Small intestine (tissue), 7 donors: ENCODE measurements around the gene PTPRR. TPM values are rescaled to one million over a fixed set of nuclear protein-coding genes. Genes with fewer than 3 reads are reported as not detected.

Experiments
- DNase-seq, 2 donors: peaks; one replicate each; pipeline versions ENCODE4 v3.0.0 to v3.0.0-alpha.2; 2013
- FAIRE-seq: peaks from 2 replicates; lab custom pipeline; 2012; peaks lifted over from hg19 to GRCh38; lab: Jason Lieb, UNC
- H3K27ac ChIP-seq, 3 donors: one replicate each; pipeline ENCODE4 v1.5.1; 2013; ENCODE audit warnings: low read length in 2 of 3, mild to moderate bottlenecking in 2 of 3, control low read depth in 1 of 3, inconsistent platforms in 1 of 3, low read depth in 1 of 3, moderate library complexity in 1 of 3
- H3K27me3 ChIP-seq, 3 donors: one replicate each; pipeline ENCODE4 v1.6.1; 2013; ENCODE audit warnings: low read length in 3 of 3, inconsistent platforms in 1 of 3; ENCODE audit not compliant: control insufficient read depth in 3 of 3, insufficient read depth in 3 of 3
- H3K36me3 ChIP-seq, 3 donors: one replicate each; pipeline ENCODE4 v1.6.1; 2013; ENCODE audit warnings: low read length in 3 of 3, inconsistent platforms in 1 of 3, low read depth in 1 of 3, mild to moderate bottlenecking in 1 of 3, moderate library complexity in 1 of 3; ENCODE audit not compliant: control insufficient read depth in 3 of 3, insufficient read depth in 2 of 3
- H3K4me1 ChIP-seq, 3 donors: one replicate each; pipeline ENCODE4 v1.6.1; 2013; ENCODE audit warnings: low read length in 2 of 3, inconsistent platforms in 1 of 3, low read depth in 1 of 3, mild to moderate bottlenecking in 1 of 3, moderate library complexity in 1 of 3; ENCODE audit not compliant: control insufficient read depth in 3 of 3, insufficient read depth in 2 of 3
- H3K4me3 ChIP-seq, 3 donors: one replicate each; pipeline ENCODE4 v1.5.1; 2013; ENCODE audit warnings: low read length in 3 of 3, control low read depth in 1 of 3, inconsistent platforms in 1 of 3, low read depth in 1 of 3, mild to moderate bottlenecking in 1 of 3, moderate library complexity in 1 of 3
- H3K9me3 ChIP-seq, 2 donors: one replicate each; pipeline ENCODE4 v1.6.1; 2013; ENCODE audit warnings: low read depth in 1 of 2, low read length in 1 of 2; ENCODE audit not compliant: control insufficient read depth in 2 of 2, insufficient read depth in 1 of 2
- WGBS, 3 donors: extraction: QIAGEN DNeasy Blood & Tissue Kit; methylation state at CpG; one replicate each; pipeline ENCODE4 v1.1.7; 2013; 5-methylcytosine and 5-hydroxymethylcytosine counted together
- polyA plus RNA-seq, 4 donors: library from polyadenylated mRNA; stranded (reverse) in 3 of 4; unstranded in 1 of 4; fragments of 200-250 nt in 3 of 4; fragments of 120-200 nt in 1 of 4; gene quantifications; one replicate each; pipeline versions ENCODE4 v1.2.1 to v1.2.3, GENCODE V29; 2013
- donor health status: healthy with polysubstance abuse.
- donor health status: control.
- donor health status: control.
- donor health status: Bipolar disorder and iron deficiency.
- donor health status: healthy.

Gene PTPRR
- polyA plus RNA-seq, 4 donors, result 0.84 to 18.9 (median 5.4) TPM

DNA sequence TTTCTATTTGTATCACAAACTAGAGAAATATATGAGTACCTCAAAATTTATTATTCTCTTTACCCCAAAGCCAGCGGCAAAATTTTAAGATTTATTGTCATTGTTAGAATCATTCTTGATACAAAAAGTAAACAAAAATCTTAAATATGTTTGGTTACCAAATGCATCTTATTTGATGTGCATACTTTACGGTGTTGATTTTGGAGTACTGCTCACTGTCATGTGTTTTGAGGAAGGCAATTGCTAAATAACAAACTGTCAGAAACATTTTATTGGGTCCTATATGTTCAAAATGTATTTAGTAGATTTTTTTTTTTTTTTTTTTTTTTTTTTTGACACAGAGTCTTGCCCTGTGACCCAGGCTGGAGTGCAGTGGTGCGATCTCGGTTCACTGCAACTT, 124.9 kb downstream of the PTPRR start:
- DNase-seq, result no peak
- FAIRE-seq, result no peak
- WGBS, 3 donors, result 88 to 95% (median 92%) methylated on average over 4 of the region's 4 CpGs
- Histone ChIP-seq H3K9me3 (no peaks in the 10 kb centered on the region), H3K27ac (no peak overlapping the region), H3K36me3 (no peaks in the 10 kb centered on the region), H3K4me1 (no peaks in the 10 kb centered on the region), H3K27me3 (no peaks in the 10 kb centered on the region), H3K4me3 (no peak overlapping the region)

DNA sequence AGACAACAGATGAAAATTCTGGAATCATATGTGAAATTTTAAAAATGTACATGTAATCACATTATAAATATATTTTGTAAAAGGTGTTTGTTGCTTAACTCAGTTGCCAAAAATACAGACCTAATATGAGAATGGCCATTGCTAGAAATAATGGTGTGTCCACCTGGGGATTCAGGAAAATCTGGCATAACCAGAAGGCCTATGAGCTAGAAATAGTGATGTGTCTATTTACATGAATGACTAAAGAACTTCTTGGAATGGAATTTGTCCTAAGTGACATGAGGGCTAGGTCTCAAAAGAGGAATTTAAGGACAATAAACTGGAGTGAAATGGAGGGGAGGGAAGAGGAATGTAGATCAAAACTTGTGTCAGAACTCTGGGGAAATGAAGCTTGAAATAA, 126.4 kb downstream of the PTPRR start:
- Histone ChIP-seq H3K9me3 (no peaks in the 10 kb centered on the region), H3K27ac (no peak overlapping the region), H3K4me1 (no peaks in the 10 kb centered on the region), H3K36me3 (no peaks in the 10 kb centered on the region), H3K4me3 (no peak overlapping the region), H3K27me3 (no peaks in the 10 kb centered on the region)
- FAIRE-seq (no peak), DNase-seq (no peak)

- WGBS, 3 donors, result 80 to 85% (median 83%) methylated on average over 5 of the region's 5 CpGs
These were observed 131.8 kb downstream of the PTPRR start for GRCh38 chr12:70788774-70789173.

DNA sequence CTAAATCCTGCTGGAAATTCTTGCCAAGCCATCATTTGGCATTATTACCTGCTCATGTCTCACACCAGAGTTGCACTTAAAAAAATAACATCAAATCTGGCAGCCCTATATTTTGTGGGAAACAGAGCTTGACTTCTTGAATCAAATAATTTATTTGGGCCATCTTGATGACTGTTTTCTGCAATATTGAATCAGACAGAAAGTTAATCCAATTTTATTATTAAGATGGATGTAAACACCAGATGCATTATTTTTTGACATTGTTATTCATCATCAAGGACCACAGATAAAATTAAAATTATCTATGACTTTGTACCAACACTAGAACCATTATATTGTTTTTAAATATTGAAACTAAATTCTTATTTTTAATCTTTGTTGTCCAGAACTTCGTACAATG, 132.9 kb downstream of the PTPRR start:
- no peak overlapping the region for H3K27ac ChIP-seq
- no peaks in the 10 kb centered on the region for H3K4me1 ChIP-seq
- H3K27me3 ChIP-seq, result no peaks in the 10 kb centered on the region
- H3K4me3 ChIP-seq, result no peak overlapping the region
- FAIRE-seq (no peak), DNase-seq (no peak)
- WGBS, 3 donors, result 77 to 79% (median 79%) methylated on average over 1 of the region's 1 CpG
- H3K36me3 ChIP-seq, result no peaks in the 10 kb centered on the region
- peaks cover 0 to 6% of the 10 kb centered on the region in 2 donors for H3K9me3 ChIP-seq

More at GRCh38 chr12:70788774-70789173, 131.8 kb downstream of the PTPRR start:
- H3K4me1 ChIP-seq, result no peaks in the 10 kb centered on the region
- peaks cover 0 to 2% of the 10 kb centered on the region in 2 donors for H3K9me3 ChIP-seq
- DNase-seq (no peak), FAIRE-seq (no peak)
- no peaks in the 10 kb centered on the region for H3K27me3 ChIP-seq
- no peak overlapping the region for H3K27ac ChIP-seq
- H3K36me3 ChIP-seq, result no peaks in the 10 kb centered on the region
- H3K4me3 ChIP-seq, result no peak overlapping the region

DNA sequence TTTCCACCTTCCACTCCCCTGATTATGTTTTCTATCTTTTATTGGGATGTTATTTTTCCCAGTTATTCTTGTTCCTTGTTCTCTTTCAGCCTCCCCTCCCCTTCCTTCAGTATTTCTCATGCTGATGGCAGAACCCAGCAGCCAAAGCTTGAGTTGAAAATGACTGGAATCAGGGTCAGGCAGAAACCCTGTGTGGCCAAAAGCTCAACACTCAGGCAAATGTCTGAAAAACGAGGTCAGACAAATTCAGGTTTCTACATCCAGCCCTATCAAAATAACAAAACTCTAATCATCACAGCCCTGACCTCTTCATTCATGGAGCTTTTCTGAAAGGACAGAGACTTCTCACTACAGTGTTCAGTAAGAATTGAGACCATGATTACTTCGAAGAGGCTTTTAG, 134.6 kb downstream of the PTPRR start:
- no peaks in the 10 kb centered on the region for H3K27me3 ChIP-seq
- FAIRE-seq (no peak), DNase-seq (no peak)
- no peaks in the 10 kb centered on the region for H3K36me3 ChIP-seq
- H3K9me3 ChIP-seq, result peaks cover 0 to 6% of the 10 kb centered on the region in 2 donors
- H3K27ac ChIP-seq, result no peak overlapping the region
- H3K4me3 ChIP-seq, result no peak overlapping the region
- WGBS, 3 donors, result 51 to 74% (median 59%) methylated on average over 2 of the region's 2 CpGs
- no peaks in the 10 kb centered on the region for H3K4me1 ChIP-seq

GRCh38 chr12:70784042-70784668, 136.4 kb downstream of the PTPRR start:
- Histone ChIP-seq H3K36me3 (no peaks in the 10 kb centered on the region), H3K4me3 (no peak overlapping the region), H3K9me3 (peaks cover 0 to 6% of the 10 kb centered on the region in 2 donors), H3K27me3 (no peaks in the 10 kb centered on the region), H3K27ac (no peak overlapping the region), H3K4me1 (no peaks in the 10 kb centered on the region)
- no peak for FAIRE-seq
- DNase-seq, result no peak
- 91 to 96% (median 95%) methylated on average over 19 to 21 of the region's 21 CpGs for WGBS, 3 donors

- WGBS, 3 donors, result 78 to 100% (median 84%) methylated on average over 2 of the region's 2 CpGs
These were observed 137.1 kb downstream of the PTPRR start for GRCh38 chr12:70783455-70783854.

DNA sequence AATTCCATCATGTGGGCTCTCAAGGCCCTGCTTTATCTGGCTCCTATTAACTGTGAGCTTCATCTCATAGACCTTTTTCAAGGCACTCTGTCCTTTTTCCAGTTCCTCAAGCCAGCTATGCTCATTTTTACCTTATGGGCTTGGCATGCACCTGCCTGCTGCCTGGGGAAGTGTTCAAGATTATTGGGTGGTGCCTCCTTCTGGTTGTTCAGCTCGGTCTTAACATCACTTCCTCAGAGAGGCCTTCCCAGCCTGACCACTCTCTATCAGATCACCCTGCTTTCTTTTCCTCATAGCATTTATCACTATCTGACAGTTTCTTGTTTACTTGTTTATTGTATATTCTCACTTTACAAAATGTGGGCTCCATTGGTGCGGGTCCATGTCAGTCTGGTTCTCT, 141.3 kb downstream of the PTPRR start:
- DNase-seq, result no peak
- WGBS, 3 donors, result 68 to 81% (median 79%) methylated on average over 2 of the region's 2 CpGs
- Histone ChIP-seq H3K36me3 (no peaks in the 10 kb centered on the region), H3K27ac (no peak overlapping the region), H3K27me3 (no peaks in the 10 kb centered on the region), H3K9me3 (peaks cover 0 to 6% of the 10 kb centered on the region in 2 donors), H3K4me1 (no peaks in the 10 kb centered on the region), H3K4me3 (no peak overlapping the region)
- FAIRE-seq, result no peak

More at GRCh38 chr12:70783455-70783854, 137.1 kb downstream of the PTPRR start:
- Histone ChIP-seq H3K36me3 (no peaks in the 10 kb centered on the region), H3K4me3 (no peak overlapping the region), H3K27me3 (no peaks in the 10 kb centered on the region), H3K4me1 (no peaks in the 10 kb centered on the region), H3K9me3 (peaks cover 0 to 6% of the 10 kb centered on the region in 2 donors), H3K27ac (no peak overlapping the region)
- DNase-seq, result no peak
- FAIRE-seq, result no peak

GRCh38 chr12:70774055-70774454, 146.5 kb downstream of the PTPRR start:
- Histone ChIP-seq H3K36me3 (no peaks in the 10 kb centered on the region), H3K9me3 (no peaks in the 10 kb centered on the region), H3K27me3 (no peaks in the 10 kb centered on the region), H3K4me1 (no peaks in the 10 kb centered on the region), H3K4me3 (no peak overlapping the region), H3K27ac (no peak overlapping the region)
- DNase-seq (no peak), FAIRE-seq (no peak)
